IPS DF 6.9 (cell line): ENCODE results near the gene MZB1.

Experiments
- DNase-seq: peaks from one replicate; pipeline ENCODE4 v3.0.0-alpha.2; 2013; ENCODE audit warnings: low read depth, low spot score
- H3K27ac ChIP-seq: one replicate; pipeline ENCODE4 v1.5.1; 2013; ENCODE audit warnings: low read length, control low read depth
- H3K27me3 ChIP-seq: 2 replicates; pipeline ENCODE4 v1.6.1; 2013; ENCODE audit warnings: mild to moderate bottlenecking, low read length; ENCODE audit not compliant: control insufficient read depth, insufficient read depth
- H3K36me3 ChIP-seq: 2 replicates; pipeline ENCODE4 v1.6.1; 2013; ENCODE audit warnings: low read length; ENCODE audit not compliant: control insufficient read depth, insufficient read depth
- H3K4me1 ChIP-seq: 2 replicates; pipeline ENCODE4 v1.6.1; 2013; ENCODE audit warnings: low read length; ENCODE audit not compliant: control insufficient read depth, insufficient read depth
- H3K4me3 ChIP-seq: 2 replicates; pipeline ENCODE4 v1.5.1; 2013; ENCODE audit warnings: mild to moderate bottlenecking, low read length
- H3K9me3 ChIP-seq: 2 replicates; pipeline ENCODE4 v1.6.1; 2013; ENCODE audit warnings: low read length, inconsistent platforms; ENCODE audit not compliant: control insufficient read depth, insufficient read depth
- WGBS: extraction: QIAGEN DNeasy Blood & Tissue Kit; methylation state at CpG from one replicate; pipeline ENCODE4 v1.1.7; 2013; ENCODE audit warnings: mixed read lengths, missing lambda C conversion rate; ENCODE audit not compliant: insufficient read length, insufficient coverage; 5-methylcytosine and 5-hydroxymethylcytosine counted together

The MZB1 gene

DNA sequence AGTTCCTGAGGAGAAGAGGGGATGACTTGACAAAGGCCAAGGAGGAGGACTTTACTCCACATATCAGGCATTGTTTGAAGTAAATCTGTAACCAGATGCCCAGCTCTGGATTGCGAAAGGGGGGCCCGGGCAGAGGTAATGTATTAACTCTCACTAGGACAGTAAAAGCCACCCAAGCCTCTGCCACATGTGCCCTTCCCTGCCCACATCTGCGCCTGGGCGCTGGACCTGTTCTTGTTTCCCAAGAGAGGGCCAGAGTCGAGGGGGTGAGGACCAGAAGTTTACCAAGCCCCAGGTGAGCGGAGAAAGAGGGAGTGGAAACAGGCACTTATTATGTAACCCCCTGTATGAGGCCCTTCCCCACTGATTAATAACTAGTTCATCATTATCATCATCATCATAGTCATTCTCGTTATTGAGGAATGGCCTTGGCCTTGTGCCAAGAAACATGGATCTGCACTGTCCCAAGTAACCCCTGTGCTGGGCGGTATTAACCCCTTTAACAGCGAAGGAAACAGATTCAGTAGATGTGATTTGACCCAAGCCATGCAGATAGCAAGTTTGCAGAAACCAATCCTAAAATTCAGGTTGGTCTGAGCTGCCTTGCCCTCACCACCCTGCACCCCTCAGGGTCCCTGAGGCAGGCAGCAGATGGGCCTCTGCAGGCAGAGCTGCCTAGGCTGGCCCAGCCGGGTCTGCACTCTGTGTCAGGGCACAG is 6.3 kb downstream of the MZB1 start, which contains the start of gene SLC23A1:
Gene SLC23A1 (minus strand): TSS at position 23 of the 718 bp plus-strand sequence. CDS start 44 bp downstream, outside the sequence.
- Histone ChIP-seq H3K36me3 (no peaks in the 10 kb centered on the region), H3K27me3 (no peaks in the 10 kb centered on the region), H3K27ac (no peak within 1 kb of the TSS), H3K4me3 (no peak within 1 kb of the TSS), H3K9me3 (no peaks in the 10 kb centered on the region), H3K4me1 (peaks cover 6% of the 10 kb centered on the region)
- DNase-seq = no peak
- no CpG with 5 or more reads among the region's 10 CpGs for WGBS

DNA sequence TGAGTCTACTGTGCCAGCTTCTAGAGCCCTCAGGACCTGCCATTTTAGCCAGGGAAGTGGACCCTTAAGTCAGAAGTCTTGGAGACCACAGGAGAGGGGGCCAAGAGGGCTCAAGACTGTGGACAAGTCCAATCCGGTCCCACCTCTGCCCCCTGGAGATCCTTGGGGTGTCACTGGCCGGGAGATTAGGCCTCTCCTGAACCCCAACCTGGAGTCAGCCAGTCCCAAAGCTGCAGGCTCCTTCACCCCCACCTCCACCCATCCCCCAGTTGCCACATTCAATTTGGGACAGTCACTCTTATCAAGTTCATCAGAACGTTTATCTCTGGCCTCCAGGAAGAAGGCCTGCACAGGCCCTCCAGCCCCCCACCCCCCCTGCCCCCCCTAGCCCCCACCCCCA is 6.9 kb downstream of the MZB1 start:
- Histone ChIP-seq H3K4me3 (no peak overlapping the region), H3K27me3 (no peaks in the 10 kb centered on the region), H3K36me3 (no peaks in the 10 kb centered on the region), H3K27ac (no peak overlapping the region), H3K4me1 (peaks cover under 1% of the 10 kb centered on the region; the same call in 1 of the 2 replicates), H3K9me3 (no peaks in the 10 kb centered on the region)
- no peak for DNase-seq
- WGBS = no CpG with 5 or more reads among the region's 3 CpGs

DNA sequence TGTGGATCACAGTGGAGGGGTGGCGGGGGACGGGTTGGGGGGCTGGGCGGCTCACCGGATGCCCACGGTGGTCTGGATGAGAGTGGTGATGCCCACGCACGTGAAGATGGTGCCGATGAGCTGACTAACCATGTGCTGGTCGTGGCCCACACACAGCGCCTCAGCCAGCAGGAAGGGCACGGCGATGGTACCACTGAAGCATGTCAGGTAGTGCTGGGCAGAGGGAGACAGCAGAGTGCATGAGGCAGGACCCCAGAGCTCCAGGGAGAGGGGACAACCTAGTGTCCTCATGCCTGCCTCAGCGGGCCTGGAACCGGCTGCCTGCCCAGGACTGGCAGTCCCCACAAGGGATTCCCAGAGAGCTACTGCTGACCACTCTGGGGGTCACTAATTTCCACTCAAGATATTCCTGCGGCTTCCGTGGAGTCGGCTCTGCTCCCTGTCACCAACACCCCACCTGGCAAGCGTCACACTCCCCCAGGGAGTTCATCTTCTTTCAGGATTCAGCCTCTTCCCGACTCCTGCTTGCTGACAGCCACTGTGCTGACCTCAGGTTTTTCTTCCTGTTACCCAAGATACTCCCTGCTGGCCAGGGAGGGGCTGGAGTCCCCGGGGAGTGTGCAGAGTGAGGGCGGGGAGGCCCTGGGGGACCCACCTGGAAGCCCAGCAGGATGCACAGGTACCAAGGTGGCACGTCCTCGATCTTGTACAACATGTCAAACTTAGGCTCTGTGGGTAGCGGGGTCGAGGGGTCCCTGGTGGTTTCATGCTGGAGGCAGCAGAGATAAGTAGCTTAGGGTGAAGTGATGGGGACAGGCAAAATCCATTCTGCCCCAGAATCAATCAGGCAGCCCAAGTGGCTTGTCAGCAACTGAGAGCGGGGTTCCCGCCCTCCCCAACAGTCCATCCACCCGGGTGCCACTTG is 7.6 kb downstream of the MZB1 start:
- no peaks in the 10 kb centered on the region for H3K9me3 ChIP-seq
- WGBS = no CpG with 5 or more reads among the region's 28 CpGs
- no peaks in the 10 kb centered on the region for H3K4me1 ChIP-seq
- H3K27me3 ChIP-seq = no peaks in the 10 kb centered on the region
- H3K4me3 ChIP-seq = no peak overlapping the region
- no peaks in the 10 kb centered on the region for H3K36me3 ChIP-seq
- no peak for DNase-seq
- no peak overlapping the region for H3K27ac ChIP-seq

DNA sequence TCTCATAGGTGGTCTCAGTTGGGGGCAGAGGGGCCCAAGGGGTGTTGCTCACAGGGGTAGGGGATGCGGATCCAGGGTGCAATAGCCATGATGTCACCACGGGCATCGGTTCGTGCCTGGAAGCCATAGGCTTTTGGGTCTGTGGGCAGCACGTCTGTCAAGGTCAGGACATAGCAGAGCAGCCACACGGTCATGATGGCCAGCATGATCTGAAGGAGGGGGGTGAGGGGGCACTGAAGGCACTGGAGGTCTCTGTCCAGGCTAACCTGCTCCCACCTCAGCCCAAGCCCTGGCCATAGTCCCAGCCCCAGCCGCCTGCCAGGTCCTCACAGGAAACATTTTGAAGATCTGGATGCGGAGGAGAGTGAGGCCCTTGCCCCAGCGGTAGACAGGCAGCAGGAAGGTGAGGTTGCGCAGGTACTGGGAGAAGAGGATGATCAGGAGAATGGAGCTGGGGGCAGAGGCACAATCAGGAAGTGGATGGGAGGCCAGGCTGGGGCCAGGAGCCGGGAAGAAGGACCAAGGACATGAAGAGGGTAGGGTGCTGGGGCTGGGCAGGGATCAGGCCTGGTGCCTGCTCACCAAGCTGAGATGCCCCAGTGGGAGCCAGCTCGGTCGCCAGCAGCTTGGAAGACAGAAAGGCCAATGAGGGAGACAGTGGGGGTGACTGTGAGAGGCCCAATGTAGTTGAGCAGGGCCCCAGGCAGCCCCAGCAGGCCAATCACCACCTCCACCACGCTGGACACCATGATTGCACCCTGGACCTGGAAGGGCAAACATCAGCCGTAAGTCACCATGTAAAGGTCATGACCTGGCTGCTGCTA is 9.9 kb downstream of the MZB1 start:
- no peak overlapping the region for H3K4me3 ChIP-seq
- no CpG with 5 or more reads among the region's 15 CpGs for WGBS

DNA sequence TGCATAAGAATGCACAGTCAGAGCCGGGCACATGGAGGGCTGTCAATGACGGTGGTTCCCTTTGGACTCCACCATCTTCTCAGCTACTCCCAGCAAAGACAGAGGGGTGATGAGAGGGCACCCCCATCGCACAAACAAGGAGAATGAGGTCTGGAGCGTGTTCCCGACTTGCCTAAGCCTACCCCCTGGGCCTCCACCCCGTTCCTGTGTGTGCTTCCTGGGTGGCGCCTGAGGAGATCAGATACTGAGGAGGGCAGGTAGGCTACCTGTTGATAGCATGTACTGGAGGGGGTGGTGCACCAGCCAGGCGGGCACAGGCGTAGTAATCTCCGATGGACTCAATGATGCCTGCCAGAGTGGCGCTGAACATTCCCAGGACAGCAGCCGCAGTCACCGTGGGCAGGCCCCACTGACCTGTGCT is 10.8 kb downstream of the MZB1 start:
- Histone ChIP-seq H3K27ac (no peak overlapping the region), H3K9me3 (no peaks in the 10 kb centered on the region), H3K27me3 (no peaks in the 10 kb centered on the region), H3K4me1 (no peaks in the 10 kb centered on the region), H3K36me3 (0 out of 2 replicates have a peak, but pooled peaks cover 2% of the 10 kb centered on the region), H3K4me3 (no peak overlapping the region)
- DNase-seq = no peak
- WGBS = no CpG with 5 or more reads among the region's 13 CpGs

More for the DNA sequence above, 9.9 kb downstream of the MZB1 start:
- Histone ChIP-seq H3K9me3 (no peaks in the 10 kb centered on the region), H3K27me3 (no peaks in the 10 kb centered on the region), H3K36me3 (0 out of 2 replicates have a peak, but pooled peaks cover 2% of the 10 kb centered on the region), H3K27ac (no peak overlapping the region), H3K4me1 (no peaks in the 10 kb centered on the region)
- no peak for DNase-seq

DNA sequence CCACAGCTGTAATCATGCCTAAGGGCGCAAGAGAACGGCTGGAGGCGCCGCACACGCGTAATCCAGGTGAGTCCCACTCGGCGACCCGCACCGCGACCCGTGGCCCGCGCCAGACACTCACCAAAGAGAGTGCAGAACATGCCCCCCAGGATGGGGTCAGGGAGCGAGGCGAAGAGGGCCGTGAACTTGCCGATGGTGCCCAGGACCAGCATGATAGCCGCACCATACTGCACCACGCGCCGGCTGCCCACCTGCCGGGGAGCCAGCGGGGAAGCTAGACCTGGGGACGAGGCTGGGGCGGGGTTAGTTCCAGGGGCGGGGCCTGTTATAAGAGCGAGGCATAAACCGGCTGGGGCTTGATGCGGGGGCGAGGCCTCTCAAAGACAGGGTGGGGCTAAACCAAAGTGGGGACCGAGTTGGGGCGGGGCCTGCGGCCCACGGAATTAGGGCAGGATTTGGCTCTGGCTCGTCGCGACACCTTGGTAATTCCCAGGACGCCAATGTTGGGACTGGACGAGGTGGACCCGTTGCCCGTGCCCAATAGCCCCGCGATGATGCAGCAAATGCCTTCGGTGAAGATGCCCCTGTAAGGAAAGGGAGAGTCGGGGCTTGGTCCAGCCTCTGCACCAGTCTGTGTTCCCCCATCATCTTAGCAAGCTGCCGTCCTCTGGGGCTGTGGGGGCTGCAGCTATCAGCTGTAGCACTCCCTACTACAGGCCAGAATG is 11.4 kb downstream of the MZB1 start:
- H3K4me3 ChIP-seq = no peak overlapping the region
- no CpG with 5 or more reads among the region's 47 CpGs for WGBS
- no peak overlapping the region for H3K27ac ChIP-seq
- H3K4me1 ChIP-seq = no peaks in the 10 kb centered on the region
- DNase-seq = no peak
- H3K27me3 ChIP-seq = no peaks in the 10 kb centered on the region
- 0 out of 2 replicates have a peak, but pooled peaks cover 2% of the 10 kb centered on the region for H3K36me3 ChIP-seq
- H3K9me3 ChIP-seq = no peaks in the 10 kb centered on the region

DNA sequence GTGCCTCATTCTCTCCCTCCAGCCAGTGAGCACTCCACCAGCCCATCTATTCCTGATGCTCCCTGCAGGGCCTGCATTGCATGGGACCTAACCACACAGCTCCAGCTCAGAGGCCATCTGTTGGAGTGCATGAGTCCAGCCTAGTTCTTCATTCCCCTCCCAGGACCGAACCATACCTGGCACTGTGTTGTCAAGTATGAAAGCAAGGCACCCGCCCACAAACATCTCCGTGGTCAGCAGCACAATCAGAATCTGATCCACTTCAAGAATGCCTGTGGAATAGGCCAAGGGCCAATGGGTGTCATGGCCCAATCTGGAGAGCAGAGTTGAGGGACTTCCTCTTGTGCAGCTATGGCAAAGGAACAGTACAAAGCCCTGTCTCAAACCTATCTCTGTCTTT is 12.5 kb downstream of the MZB1 start:
- no peaks in the 10 kb centered on the region for H3K9me3 ChIP-seq
- no peak for DNase-seq
- 0 out of 2 replicates have a peak, but pooled peaks cover 2% of the 10 kb centered on the region for H3K36me3 ChIP-seq
- H3K4me3 ChIP-seq = no peak overlapping the region
- no peaks in the 10 kb centered on the region for H3K4me1 ChIP-seq
- no peak overlapping the region for H3K27ac ChIP-seq
- H3K27me3 ChIP-seq = no peaks in the 10 kb centered on the region
- no CpG with 5 or more reads among the region's 3 CpGs for WGBS

DNA sequence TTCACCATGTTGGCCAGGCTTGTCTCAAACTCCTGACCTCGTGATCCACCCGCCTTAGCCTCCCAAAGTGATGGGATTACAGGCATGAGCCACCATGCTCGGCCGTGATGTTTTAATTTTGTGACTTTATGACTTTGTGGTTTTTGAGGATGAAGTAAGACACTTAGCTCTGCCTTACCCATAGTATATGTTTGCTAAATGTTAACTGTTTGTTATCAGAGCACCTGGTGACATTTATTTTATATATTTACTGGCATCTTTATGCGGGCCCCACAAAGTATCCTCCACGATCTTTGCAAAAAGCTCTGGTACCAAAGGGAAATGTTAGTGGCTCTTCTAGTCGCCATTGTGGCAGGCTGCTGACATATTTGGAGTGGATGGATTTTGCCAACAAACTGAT is 13.3 kb downstream of the MZB1 start:
- no CpG with 5 or more reads among the region's 7 CpGs for WGBS
- H3K9me3 ChIP-seq = no peaks in the 10 kb centered on the region

DNA sequence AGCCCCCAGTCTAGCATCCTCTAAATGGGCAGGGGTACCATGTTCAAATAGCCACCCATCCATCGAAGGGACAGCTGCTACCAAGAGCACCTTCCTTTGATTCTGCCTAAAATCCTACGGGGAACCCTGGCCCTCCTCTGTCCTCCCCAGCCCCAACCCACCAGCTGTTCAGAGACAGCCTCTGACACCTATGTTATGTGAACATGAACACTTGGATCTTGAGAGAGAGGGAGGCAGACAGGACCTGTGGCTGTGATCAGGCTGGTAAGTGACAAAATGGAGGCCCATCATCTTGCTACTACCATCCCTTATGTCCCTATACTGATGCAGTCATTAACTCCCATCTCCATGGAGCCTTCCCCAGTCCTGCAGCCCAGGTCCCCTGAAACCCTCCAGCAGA is 14.8 kb downstream of the MZB1 start:
- Histone ChIP-seq H3K4me1 (no peaks in the 10 kb centered on the region), H3K36me3 (peaks cover 6% of the 10 kb centered on the region; the same call in 1 of the 2 replicates), H3K9me3 (no peaks in the 10 kb centered on the region), H3K4me3 (no peak overlapping the region), H3K27ac (no peak overlapping the region), H3K27me3 (no peaks in the 10 kb centered on the region)
- no CpG with 5 or more reads among the region's 2 CpGs for WGBS
- no peak for DNase-seq

More for the DNA sequence above, 13.3 kb downstream of the MZB1 start:
- peaks cover 4% of the 10 kb centered on the region; the same call in 1 of the 2 replicates for H3K36me3 ChIP-seq
- no peaks in the 10 kb centered on the region for H3K4me1 ChIP-seq
- H3K27me3 ChIP-seq = no peaks in the 10 kb centered on the region
- no peak overlapping the region for H3K27ac ChIP-seq
- DNase-seq = no peak
- H3K4me3 ChIP-seq = no peak overlapping the region
